HCEC 1CT (cell line): ENCODE data around the gene TRAPPC11.

ENCODE experiments used
- DNase-seq: peaks from one replicate; pipeline ENCODE4 v3.0.0-alpha.2; 2017

The TRAPPC11 gene

GRCh38 chr4:183760326-183760725 lies 101.2 kb downstream of the TRAPPC11 start:
- no peak for DNase-seq
